HUES64 (cell line): ENCODE measurements around the gene PTPRM.

Experiments
- H3K27ac ChIP-seq: 2 replicates; pipeline ENCODE4 v1.7.0; 2013; ENCODE audit warnings: low read depth, low read length, inconsistent platforms
- H3K27me3 ChIP-seq: 2 replicates; pipeline ENCODE4 v1.6.1; 2013; ENCODE audit warnings: mild to moderate bottlenecking, low read length; ENCODE audit not compliant: insufficient read depth
- H3K36me3 ChIP-seq: 2 replicates; pipeline ENCODE4 v1.6.1; 2013; ENCODE audit warnings: mild to moderate bottlenecking, low read length; ENCODE audit not compliant: insufficient read depth
- H3K4me1 ChIP-seq: 2 replicates; pipeline ENCODE4 v1.6.1; 2013; ENCODE audit warnings: mild to moderate bottlenecking, low read length, moderate library complexity; ENCODE audit not compliant: insufficient read depth
- H3K4me3 ChIP-seq: 2 replicates; pipeline ENCODE4 v1.5.1; 2013; ENCODE audit warnings: mild to moderate bottlenecking, low read length, moderate library complexity
- H3K9ac ChIP-seq: 2 replicates; pipeline ENCODE4 v1.6.1; 2013; ENCODE audit warnings: mild to moderate bottlenecking, low read depth, low read length
- H3K9me3 ChIP-seq: 2 replicates; pipeline ENCODE4 v1.6.1; 2013; ENCODE audit warnings: low read depth, low read length; ENCODE audit not compliant: insufficient read depth
- WGBS: fragments of 150-250, 120-280 bp; methylation state at CpG from one replicate; pipeline ENCODE4 v1.1.7; 2013; ENCODE audit warnings: missing lambda C conversion rate; 5-methylcytosine and 5-hydroxymethylcytosine counted together

Gene PTPRM

DNA sequence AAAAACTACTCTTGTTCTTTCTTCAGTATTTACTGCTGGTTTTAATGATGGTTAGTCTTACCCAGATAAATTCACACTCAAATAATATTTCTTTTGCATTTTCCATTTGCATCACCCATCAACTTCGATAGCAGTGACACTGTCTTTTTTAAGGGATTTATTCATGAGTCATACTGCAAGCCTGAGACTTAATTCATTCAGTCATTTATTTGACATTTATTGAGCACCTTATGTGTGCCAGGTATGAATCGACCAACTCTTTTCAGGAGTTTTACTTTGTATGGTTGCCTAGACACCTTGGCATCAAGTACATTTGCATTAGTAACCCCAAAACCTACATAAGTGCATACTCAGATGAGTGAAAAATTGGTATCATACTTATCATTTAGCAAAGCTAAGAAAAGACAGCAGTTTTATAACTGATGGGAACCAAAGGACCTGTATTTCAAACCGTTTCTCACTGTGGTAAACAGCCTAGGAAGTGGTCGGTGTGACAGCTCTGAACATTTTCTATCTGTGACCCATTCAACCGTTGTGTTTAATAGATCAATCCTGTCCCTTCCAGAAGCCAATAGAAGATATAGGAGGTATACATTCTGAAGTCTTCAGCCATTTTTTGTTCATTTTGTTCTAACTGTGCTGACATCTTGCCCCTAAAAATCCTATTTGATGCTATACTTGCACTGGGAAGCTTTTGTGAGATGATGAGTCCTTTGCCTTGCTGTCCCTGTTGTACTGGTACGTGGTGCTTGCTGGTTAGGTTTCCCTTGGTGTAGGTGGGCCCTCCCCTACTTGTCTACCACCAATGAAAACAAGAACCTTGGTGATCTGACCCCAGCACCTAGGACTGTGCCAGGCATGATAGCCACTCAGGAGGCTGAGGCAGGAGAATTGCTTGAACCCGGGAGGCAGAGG lies 557.4 kb downstream of the PTPRM start:
- no peaks in the 10 kb centered on the region for H3K9me3 ChIP-seq
- H3K36me3 ChIP-seq = no peaks in the 10 kb centered on the region
- 76% methylated on average over 7 of the region's 7 CpGs for WGBS
- no peak overlapping the region for H3K27ac ChIP-seq
- no peak overlapping the region for H3K4me3 ChIP-seq
- no peak overlapping the region for H3K9ac ChIP-seq
- H3K4me1 ChIP-seq = peaks cover 17% of the 10 kb centered on the region
- no peaks in the 10 kb centered on the region for H3K27me3 ChIP-seq

DNA sequence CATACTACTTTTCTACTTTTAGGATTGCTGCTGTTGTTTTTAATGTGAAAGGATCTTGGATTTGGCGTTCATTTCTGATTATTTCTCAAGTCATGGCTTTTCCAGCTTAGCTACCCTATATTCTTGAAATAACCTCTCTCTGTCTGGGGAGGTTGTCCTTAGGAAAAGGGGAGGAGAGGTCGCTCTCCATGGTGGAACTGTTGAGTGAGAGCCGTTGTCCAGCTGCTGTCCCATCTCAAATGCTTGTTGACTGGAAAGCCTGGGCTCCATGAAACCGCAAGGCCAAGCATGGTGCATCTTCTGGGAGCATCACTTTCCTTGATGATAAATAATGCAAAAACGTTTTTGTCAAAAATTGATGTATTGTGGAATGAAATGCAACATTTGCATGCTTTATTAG lies 563.0 kb downstream of the PTPRM start:
- Histone ChIP-seq H3K36me3 (no peaks in the 10 kb centered on the region), H3K4me1 (no peaks in the 10 kb centered on the region), H3K27me3 (no peaks in the 10 kb centered on the region), H3K27ac (no peak overlapping the region), H3K9me3 (no peaks in the 10 kb centered on the region), H3K9ac (no peak overlapping the region), H3K4me3 (no peak overlapping the region)
- 85% methylated on average over 4 of the region's 5 CpGs for WGBS

DNA sequence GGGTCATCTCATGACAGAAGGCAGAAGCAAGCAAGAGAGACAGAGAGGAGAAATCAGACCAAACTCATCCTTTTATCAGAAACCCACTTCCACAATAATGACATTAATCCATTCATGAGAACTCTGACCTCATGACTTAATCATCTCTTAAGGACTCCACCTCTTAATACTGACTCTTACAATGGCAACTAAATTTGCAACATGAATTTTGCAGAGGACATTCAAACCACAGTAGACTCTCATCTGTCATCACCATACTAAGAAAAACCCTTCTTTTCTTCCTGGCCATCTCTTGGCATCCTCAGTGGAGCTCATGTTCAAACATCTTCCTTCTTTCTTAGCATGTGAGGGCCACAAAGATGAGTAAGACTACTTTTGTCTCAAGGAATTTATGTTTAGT lies 565.9 kb downstream of the PTPRM start:
- no peak overlapping the region for H3K4me3 ChIP-seq

DNA sequence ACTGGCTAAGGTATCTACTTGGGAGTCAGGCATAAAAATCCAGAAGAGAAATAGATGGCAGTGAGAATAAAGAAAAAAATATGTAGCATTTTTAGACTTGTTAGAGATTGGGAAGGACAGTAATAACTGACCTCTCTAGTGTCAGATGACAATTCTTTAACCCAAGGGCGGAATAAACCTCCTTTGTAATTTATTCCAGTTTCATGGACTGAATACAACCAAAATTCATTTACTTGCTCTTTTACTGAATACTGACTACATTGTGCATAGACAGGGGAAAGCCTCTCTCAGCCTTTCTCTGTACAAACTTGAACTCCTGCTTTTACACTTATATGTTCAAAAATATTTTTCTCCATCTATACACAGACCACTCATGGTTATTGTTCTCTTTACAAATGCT lies 566.8 kb downstream of the PTPRM start:
- no peak overlapping the region for H3K9ac ChIP-seq
- no peaks in the 10 kb centered on the region for H3K27me3 ChIP-seq
- H3K4me1 ChIP-seq = no peaks in the 10 kb centered on the region
- WGBS = 96% methylated on average over 1 of the region's 1 CpG
- no peaks in the 10 kb centered on the region for H3K36me3 ChIP-seq
- no peaks in the 10 kb centered on the region for H3K9me3 ChIP-seq
- no peak overlapping the region for H3K4me3 ChIP-seq
- no peak overlapping the region for H3K27ac ChIP-seq

More for the DNA sequence above, 565.9 kb downstream of the PTPRM start:
- Histone ChIP-seq H3K9me3 (no peaks in the 10 kb centered on the region), H3K27me3 (no peaks in the 10 kb centered on the region), H3K9ac (no peak overlapping the region), H3K27ac (no peak overlapping the region), H3K36me3 (no peaks in the 10 kb centered on the region), H3K4me1 (no peaks in the 10 kb centered on the region)

DNA sequence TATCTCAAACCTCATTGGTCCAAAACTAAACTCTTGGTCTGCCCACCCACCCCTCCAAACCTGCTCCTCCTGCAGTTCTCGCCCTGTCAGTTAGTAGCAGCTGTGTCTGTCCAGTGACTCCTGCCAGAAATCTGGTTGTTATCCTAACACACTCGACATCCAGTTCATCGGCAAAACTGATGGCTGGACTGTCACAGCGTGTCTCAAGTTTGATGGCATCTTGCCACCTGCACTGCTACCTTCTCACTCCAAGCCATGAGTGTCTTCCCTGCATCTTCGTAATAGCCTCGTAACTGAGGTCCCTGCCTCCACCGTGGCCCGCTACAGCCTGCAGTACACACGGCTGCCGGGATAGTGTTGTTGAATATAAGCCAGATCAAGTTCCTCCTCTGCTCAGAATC lies 572.0 kb downstream of the PTPRM start:
- Histone ChIP-seq H3K27ac (no peak overlapping the region), H3K36me3 (no peaks in the 10 kb centered on the region), H3K9ac (no peak overlapping the region), H3K4me1 (peaks cover 5% of the 10 kb centered on the region; the same call in 1 of the 2 replicates), H3K4me3 (no peak overlapping the region), H3K9me3 (no peaks in the 10 kb centered on the region), H3K27me3 (no peaks in the 10 kb centered on the region)
- WGBS = 82% methylated on average over 10 of the region's 10 CpGs

DNA sequence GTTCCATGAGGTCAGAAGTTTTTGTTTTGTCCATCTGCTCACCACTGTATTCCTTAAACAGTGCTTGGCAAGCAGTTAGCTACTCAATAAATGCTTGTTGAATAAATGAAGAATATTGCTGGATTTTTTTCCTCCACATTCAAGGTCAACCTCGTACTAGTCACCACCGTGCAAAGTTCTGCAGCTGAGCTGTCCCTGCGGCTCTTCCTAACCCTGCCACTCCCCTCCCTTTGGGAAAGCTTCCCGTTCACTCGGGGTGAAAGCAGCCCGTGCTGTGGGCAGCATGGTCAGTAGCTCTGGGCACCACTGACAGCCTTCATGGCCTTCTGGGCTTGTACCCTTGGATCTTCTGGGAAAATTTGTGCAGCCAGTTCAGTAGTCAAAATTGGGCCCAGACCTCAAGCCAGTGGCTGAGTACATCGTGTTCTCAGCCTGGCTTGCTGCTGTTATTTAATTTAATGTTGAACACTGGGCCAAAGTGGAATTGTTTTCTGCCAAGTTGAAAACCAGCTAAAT lies 572.8 kb downstream of the PTPRM start:
- peaks cover 5% of the 10 kb centered on the region; the same call in 1 of the 2 replicates for H3K4me1 ChIP-seq
- H3K27me3 ChIP-seq = no peaks in the 10 kb centered on the region
- no peaks in the 10 kb centered on the region for H3K36me3 ChIP-seq
- 91% methylated on average over 7 of the region's 7 CpGs for WGBS
- H3K27ac ChIP-seq = no peak overlapping the region
- no peaks in the 10 kb centered on the region for H3K9me3 ChIP-seq
- no peak overlapping the region for H3K4me3 ChIP-seq
- no peak overlapping the region for H3K9ac ChIP-seq

DNA sequence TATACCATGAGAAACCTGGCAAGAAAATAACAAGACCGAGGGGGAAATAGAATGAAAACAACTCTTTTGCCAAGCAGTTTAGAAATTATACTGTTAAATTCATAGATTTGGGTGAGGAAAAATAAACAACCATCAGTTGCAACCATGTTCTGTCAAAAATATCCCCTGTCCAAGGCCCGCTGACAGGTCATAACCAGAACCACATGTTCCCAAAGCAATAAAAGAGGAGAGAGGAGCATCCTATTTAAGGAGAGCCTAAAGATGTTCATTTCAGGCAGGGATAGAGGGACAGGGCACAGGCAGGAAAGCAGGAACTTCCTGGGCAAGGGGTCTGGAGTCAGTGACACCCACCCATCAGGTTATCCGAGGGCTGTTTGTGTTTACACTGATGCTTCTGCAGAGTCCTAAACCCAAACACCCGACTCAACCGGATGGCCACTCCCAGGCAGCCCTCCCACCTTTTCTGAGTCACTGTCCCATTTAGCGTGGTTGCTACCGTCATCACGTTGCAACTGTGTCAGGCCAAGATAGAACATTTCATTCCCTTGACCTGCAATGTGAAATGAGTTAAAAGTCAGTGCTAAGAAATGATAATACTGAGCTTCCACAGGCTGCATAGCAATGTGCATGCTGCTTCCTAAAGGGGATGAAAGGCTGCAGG lies 573.9 kb downstream of the PTPRM start:
- H3K27me3 ChIP-seq = no peaks in the 10 kb centered on the region
- WGBS = 75% methylated on average over 8 of the region's 8 CpGs
- no peaks in the 10 kb centered on the region for H3K9me3 ChIP-seq
- H3K27ac ChIP-seq = no peak overlapping the region
- peaks cover 5% of the 10 kb centered on the region; the same call in 1 of the 2 replicates for H3K4me1 ChIP-seq
- H3K4me3 ChIP-seq = no peak overlapping the region
- no peak overlapping the region for H3K9ac ChIP-seq
- no peaks in the 10 kb centered on the region for H3K36me3 ChIP-seq

DNA sequence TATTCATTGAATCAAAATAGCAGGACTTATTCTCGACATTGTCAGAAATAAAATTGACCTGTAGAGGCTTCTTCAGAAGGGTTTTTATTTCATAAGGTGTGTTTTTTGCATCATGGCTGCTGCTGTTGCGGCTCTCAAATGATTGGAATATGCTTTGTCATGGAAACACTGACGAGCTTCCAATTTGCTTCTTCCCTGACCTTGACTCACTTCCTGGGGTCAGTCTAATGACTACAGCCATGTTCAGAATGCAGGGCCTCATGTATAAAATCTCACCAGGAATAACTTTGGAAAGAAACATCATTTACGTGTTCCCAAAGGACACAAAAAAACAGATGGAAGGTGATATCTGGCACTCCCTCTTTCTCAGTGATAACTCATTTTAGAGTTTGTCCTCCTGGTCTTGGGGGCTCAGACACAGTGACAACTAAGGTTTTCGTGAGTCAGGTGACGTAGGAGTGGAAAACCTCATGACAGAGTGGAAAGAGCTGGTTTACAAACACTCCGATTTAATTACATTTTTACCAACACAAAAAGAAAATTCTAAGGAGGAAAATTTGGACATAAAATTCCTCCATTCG lies 575.1 kb downstream of the PTPRM start:
- Histone ChIP-seq H3K4me3 (no peak overlapping the region), H3K27ac (no peak overlapping the region), H3K9ac (no peak overlapping the region), H3K4me1 (peaks cover 5% of the 10 kb centered on the region; the same call in 1 of the 2 replicates), H3K9me3 (no peaks in the 10 kb centered on the region), H3K36me3 (no peaks in the 10 kb centered on the region), H3K27me3 (no peaks in the 10 kb centered on the region)
- 71% methylated on average over 8 of the region's 8 CpGs for WGBS

DNA sequence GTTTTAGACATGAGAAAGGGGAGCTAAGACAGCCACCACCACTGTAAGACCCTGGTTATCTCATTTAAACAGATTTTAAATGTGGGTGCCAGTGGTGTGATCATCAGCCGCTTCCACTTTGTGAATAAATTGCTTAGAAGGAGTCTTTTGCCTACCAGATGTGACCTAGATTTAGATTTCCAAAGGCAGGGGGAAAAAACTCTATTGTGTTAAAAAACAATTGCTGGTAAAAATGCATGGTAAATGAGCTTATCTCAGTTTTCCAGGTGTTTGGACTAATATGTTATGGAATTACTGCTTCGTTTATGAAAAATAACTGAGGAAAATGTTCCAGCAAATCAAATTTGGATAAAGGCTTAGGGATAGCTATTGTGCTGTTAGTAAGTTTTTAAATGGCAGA lies 575.8 kb downstream of the PTPRM start:
- H3K9ac ChIP-seq = no peak overlapping the region
- WGBS = 90% methylated on average over 2 of the region's 2 CpGs
- H3K9me3 ChIP-seq = no peaks in the 10 kb centered on the region
- no peaks in the 10 kb centered on the region for H3K36me3 ChIP-seq
- H3K27ac ChIP-seq = no peak overlapping the region
- no peaks in the 10 kb centered on the region for H3K27me3 ChIP-seq
- H3K4me3 ChIP-seq = no peak overlapping the region
- H3K4me1 ChIP-seq = peaks cover 5% of the 10 kb centered on the region; the same call in 1 of the 2 replicates

DNA sequence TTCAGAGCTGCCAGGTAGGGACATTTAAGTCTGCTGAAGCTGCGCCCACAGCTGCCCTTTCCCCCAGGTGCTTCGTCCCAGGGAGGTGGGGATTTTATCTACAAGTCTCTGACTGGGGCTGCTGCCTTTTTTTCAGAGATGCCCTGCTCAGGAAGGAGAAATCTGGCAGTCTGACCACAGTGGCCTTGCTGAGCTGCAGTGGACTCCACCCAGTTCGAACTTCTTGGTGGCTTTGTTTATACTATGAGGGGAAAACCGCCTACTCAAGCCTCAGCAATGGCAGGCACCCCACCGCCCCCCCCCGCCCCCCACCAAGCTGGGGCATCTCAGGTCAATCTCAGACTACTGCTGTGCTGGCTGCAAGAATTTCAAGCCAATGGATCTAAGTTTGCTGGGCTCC lies 584.1 kb downstream of the PTPRM start:
- WGBS = 90% methylated on average over 6 of the region's 6 CpGs
- H3K9ac ChIP-seq = no peak overlapping the region
- no peaks in the 10 kb centered on the region for H3K9me3 ChIP-seq
- H3K27ac ChIP-seq = no peak overlapping the region
- no peak overlapping the region for H3K4me3 ChIP-seq
- H3K4me1 ChIP-seq = no peaks in the 10 kb centered on the region
- no peaks in the 10 kb centered on the region for H3K27me3 ChIP-seq
- H3K36me3 ChIP-seq = no peaks in the 10 kb centered on the region
